Epithelial cell of proximal tubule (primary cell): ENCODE results near the gene ACP7. TPM values are rescaled to one million over a fixed set of nuclear protein-coding genes. Genes with fewer than 3 reads are reported as not detected.

Experiments
- DNase-seq: peaks from one replicate; pipeline ENCODE4 v3.0.0-alpha.2; 2011; ENCODE audit warnings: low read depth
- H3K4me3 ChIP-seq: 2 replicates; pipeline ENCODE4 v1.5.1; 2011; ENCODE audit warnings: low read depth, mild to moderate bottlenecking, low read length
- total RNA-seq: library from RNA; depleted of rRNA; stranded (reverse); fragments of >200 nt; gene quantifications from 2 replicates; pipeline ENCODE4 v1.2.3, GENCODE V29; 2015
- TF ChIP-seq, protein P1 (sequence below): conservative IDR thresholded peaks from 2 replicates; pipeline ENCODE4 v1.5.1; 2012; ENCODE audit warnings: low read depth, mild to moderate bottlenecking, low read length

The ACP7 gene
- total RNA-seq, 1 donor from 2014 or later, result 0.23 TPM

DNA sequence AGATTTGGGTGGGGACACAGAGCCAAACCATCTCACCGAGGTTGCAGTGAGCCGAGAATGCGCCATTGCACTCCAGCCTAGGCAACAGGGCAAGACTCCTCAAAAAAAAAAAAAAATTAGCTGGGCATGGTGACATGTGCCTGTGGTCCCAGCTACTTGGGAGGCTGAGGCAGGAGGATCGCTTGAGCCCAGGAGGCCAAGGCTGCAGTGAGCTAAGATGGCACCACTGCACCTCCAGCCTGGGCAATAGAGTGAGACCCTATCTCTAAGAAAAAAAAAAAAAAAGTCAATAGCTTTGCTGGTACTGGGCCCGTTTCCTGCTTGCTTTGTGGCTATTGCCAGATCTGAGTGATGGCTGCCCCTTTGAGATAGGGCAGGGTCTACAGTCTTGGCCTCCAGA lies 13.1 kb downstream of the ACP7 start:
- no peak overlapping the region for H3K4me3 ChIP-seq
- TF ChIP-seq, protein P1, sequence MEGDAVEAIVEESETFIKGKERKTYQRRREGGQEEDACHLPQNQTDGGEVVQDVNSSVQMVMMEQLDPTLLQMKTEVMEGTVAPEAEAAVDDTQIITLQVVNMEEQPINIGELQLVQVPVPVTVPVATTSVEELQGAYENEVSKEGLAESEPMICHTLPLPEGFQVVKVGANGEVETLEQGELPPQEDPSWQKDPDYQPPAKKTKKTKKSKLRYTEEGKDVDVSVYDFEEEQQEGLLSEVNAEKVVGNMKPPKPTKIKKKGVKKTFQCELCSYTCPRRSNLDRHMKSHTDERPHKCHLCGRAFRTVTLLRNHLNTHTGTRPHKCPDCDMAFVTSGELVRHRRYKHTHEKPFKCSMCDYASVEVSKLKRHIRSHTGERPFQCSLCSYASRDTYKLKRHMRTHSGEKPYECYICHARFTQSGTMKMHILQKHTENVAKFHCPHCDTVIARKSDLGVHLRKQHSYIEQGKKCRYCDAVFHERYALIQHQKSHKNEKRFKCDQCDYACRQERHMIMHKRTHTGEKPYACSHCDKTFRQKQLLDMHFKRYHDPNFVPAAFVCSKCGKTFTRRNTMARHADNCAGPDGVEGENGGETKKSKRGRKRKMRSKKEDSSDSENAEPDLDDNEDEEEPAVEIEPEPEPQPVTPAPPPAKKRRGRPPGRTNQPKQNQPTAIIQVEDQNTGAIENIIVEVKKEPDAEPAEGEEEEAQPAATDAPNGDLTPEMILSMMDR, result no peak
- DNase-seq, result no peak

DNA sequence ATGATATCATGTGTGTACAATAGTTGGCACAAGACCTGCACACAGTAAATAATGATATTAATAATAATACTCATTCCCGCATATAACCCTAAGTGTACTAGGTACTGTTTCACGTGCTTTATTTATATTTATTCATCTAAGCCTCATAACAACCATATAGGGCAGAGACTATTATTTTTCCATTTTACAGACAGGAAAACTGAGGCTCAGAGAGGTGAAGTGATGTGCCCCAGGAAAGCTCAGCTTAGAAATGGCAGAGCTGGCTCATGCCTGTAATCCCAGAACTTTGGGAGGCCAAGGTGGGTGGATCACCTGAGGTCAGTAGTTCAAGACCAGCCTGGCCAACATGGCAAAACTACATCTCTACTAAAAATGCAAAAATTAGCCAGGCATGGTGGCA lies 13.6 kb downstream of the ACP7 start:
- TF ChIP-seq, protein P1, result no peak
- H3K4me3 ChIP-seq, result no peak overlapping the region
- no peak for DNase-seq

DNA sequence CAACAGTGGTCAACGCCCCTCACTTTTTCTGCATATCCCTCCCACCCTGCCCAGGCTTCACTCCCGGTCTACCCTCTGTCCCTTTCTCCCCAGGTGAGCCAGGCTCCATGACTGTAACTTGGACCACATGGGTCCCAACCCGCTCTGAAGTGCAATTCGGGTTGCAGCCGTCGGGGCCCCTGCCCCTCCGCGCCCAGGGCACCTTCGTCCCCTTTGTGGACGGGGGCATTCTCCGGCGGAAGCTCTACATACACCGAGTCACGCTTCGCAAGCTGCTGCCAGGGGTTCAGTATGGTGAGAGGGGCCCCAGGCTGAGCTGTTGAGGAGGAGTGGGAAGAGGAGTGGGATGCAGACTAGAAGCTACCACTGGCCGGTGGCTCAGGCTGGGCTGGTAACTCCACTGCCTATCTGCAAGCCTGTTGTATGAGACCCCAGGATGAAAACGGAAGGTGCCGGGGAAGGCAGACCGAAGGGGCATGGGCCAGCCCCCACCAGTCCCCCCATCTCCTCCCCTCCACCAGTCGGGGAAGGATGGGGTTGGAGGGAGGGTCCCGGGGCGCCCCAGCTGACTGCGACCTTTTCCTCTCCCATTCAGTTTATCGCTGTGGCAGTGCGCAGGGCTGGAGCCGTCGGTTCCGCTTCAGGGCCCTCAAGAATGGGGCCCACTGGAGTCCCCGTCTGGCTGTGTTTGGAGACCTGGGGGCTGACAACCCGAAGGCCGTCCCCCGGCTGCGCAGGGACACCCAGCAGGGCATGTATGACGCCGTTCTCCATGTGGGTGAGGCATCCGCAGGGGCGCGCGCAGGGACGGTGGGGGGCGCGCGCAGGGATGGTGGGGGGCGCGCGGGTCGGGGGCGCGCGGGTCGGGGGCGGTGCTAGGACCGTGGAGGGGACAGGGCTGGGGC lies 14.4 kb downstream of the ACP7 start:
- DNase-seq, result no peak
- TF ChIP-seq, protein P1, result no peak
- no peak overlapping the region for H3K4me3 ChIP-seq

DNA sequence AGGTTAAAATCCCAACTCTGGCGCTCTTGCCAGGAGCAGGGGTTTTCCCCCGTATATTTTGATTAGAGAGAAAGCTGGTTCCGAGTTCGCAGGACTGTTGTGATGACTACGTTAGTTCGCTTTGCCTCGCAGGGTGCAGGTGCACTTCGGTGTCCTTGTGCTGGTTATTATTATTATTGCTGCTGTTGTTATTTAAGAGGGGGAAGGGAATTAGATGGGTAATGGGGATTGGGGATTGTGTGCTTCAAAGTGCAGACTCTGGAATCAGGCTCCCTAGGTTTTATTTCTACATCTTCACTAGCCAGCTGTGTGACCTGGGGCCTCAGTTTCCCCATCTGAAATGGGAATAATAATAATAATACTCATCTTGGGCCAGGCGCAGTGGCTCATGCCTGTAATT lies 15.2 kb downstream of the ACP7 start:
- no peak for DNase-seq
- TF ChIP-seq, protein P1, result no peak
- H3K4me3 ChIP-seq, result no peak overlapping the region

DNA sequence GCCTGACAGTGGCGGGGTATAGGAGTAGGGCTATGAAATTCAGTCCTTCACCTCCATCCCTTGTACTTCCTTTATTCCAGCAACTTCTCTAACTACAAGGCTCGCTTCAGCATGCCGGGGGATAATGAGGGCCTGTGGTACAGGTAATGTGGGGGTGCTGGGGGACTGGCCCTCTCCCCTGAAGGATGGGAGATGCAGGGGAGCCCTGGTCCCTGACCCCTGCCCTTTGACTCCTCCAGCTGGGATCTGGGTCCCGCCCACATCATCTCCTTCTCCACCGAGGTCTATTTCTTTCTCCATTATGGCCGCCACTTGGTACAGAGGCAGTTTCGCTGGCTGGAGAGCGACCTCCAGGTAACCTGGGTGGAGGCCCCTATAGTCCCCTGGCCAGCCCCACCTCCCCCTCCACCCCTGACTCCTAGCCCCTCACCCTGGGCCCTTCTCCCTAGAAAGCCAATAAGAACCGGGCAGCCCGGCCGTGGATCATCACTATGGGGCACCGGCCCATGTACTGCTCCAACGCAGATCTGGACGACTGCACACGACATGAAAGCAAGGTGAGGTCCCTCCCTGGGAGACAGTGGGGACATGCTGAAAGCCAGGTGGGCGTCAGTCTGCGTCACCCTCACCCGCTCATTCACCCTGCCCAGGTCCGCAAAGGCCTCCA lies 16.5 kb downstream of the ACP7 start:
- no peak for DNase-seq
- no peak overlapping the region for H3K4me3 ChIP-seq
- TF ChIP-seq, protein P1, result no peak

DNA sequence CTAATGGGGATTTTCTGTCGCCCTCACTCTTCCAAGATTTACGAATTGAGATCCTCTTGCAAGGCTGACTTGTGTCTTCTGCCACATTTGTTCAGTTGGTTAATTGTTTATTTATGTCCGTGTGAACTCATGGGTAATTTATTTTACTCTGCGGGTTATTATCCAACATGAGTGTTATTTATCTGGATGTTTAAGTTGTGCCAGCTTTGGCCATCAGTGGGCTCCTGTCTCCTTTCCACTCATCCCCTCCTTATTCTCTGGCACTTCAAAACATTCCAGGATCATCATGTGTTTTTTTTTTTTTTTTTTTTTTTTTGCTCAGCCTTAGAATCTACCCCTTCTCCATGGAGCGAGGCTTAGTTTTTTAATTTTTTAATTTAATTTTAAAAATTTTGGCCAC lies 19.0 kb downstream of the ACP7 start:
- H3K4me3 ChIP-seq, result no peak overlapping the region
- TF ChIP-seq, protein P1, result no peak
- no peak for DNase-seq
